Measurements from ENCODE around the gene LRRC47.

DNA sequence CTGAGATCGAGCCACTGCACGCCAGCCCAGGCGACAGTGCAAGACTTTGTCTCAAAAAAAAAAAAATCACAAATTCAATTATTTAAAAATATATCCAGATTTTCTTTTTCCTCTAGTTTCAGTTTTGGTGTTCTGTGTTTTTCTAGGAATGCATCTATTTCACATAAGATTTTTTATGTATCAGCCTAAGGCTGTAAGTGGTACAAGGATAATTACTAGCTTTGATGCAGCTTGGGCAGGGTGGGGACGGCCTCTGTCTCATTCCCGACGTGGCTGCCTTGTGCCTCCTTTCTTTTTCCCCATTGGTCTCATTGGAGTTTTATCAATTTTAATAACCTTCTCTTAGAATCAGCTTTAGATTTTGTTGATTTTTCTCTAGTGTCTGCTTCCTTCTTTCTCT is 37.1 kb downstream of the LRRC47 start:
- TF ChIP-seq, protein P1, sequence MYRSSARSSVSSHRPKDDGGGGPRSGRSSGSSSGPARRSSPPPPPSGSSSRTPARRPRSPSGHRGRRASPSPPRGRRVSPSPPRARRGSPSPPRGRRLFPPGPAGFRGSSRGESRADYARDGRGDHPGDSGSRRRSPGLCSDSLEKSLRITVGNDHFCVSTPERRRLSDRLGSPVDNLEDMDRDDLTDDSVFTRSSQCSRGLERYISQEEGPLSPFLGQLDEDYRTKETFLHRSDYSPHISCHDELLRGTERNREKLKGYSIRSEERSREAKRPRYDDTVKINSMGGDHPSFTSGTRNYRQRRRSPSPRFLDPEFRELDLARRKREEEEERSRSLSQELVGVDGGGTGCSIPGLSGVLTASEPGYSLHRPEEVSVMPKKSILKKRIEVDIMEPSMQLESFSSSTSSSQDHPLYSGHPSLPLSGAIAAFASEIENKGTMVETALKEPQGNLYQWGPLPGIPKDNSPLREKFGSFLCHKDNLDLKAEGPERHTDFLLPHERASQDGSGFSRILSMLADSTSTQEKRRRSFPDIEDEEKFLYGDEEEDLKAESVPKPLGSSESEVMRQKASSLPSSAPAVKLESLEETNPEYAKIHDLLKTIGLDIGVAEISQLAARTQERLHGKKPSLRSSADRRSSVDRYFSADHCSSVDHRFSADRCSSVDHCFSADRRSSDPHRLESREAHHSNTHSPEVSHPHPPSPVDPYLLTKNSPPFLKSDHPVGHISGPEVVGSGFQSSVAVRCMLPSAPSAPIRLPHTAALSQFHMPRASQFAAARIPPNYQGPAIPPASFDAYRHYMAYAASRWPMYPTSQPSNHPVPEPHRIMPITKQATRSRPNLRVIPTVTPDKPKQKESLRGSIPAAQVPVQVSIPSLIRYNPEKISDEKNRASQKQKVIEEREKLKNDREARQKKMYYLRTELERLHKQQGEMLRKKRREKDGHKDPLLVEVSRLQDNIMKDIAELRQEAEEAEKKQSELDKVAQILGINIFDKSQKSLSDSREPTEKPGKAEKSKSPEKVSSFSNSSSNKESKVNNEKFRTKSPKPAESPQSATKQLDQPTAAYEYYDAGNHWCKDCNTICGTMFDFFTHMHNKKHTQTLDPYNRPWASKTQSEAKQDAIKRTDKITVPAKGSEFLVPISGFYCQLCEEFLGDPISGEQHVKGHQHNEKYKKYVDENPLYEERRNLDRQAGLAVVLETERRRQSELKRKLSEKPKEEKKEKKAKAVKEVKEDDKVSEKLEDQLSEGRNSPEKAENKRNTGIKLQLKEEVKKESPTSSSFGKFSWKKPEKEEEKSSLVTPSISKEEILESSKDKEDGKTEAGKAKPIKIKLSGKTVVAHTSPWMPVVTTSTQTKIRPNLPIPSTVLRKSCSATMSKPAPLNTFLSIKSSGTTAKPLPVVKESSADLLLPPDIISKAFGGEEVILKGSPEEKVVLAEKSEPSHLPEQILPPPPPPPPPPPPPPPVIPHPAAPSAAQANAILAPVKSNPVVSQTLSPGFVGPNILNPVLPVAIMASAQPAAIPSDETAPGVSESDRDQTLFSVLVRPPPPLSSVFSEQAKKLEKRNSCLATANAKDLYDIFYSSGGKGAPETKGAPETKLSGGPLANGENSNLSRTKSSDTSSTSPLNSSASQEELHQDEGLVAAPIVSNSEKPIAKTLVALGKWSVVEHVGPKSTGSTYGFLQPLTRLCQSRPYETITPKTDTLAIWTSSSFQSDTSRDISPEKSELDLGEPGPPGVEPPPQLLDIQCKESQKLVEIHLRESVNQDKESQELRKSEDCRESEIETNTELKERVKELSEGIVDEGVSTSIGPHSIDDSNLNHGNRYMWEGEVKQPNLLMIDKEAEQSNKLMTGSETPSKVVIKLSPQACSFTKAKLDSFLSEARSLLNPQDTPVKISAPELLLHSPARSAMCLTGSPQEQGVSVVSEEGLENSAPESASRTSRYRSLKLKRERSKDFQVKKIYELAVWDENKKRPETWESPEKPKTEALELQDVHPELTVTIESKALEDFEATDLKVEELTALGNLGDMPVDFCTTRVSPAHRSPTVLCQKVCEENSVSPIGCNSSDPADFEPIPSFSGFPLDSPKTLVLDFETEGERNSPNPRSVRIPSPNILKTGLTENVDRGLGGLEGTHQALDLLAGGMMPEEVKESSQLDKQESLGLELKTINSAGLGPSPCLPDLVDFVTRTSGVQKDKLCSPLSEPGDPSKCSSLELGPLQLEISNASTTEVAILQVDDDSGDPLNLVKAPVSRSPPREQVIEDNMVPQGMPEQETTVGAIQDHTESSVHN (CRISPR knock-in tag; IDR thresholded peaks at IDR 0.05): no peak
- TF ChIP-seq NFIC (IDR thresholded peaks at IDR 0.05; ENCODE audit: low read length): no peak
